HepG2 (cell line): ENCODE results near the gene UTP25. TPM values are rescaled to one million over a fixed set of nuclear protein-coding genes. Genes with fewer than 3 reads are reported as not detected.
A peak's percentile ranks its signal among the peaks of the same experiment; 100 is the strongest.

Experiments
- ATAD3A ChIP-seq: sonication (generic); formaldehyde crosslinking; IDR thresholded peaks from 2 replicates; pipeline ENCODE4 v1.4.0; 2020; ENCODE audit warnings: missing genetic modification reagents
- CEBPB ChIP-seq: IDR thresholded peaks from 2 replicates; pipeline ENCODE4 v1.6.1; 2011; ENCODE audit warnings: low read depth, low read length, improper control_type of control experiment, borderline replicate concordance
- FOXJ3 ChIP-seq: sonication (generic); formaldehyde crosslinking; IDR thresholded peaks from 2 replicates; pipeline ENCODE4 v1.4.0; 2020; ENCODE audit warnings: missing genetic modification reagents, mild to moderate bottlenecking, borderline replicate concordance
- KDM5A ChIP-seq: fragments of 200-600 bp; sonication (generic); IDR thresholded peaks from 2 replicates; pipeline ENCODE4 v1.7.0; 2018; ENCODE audit warnings: antibody characterized with exemption, mild to moderate bottlenecking, low read length, borderline replicate concordance
- MAFK ChIP-seq, 2 experiments: IDR thresholded peaks in 1 of 2; conservative IDR thresholded peaks in 1 of 2; 2 replicates each; pipeline ENCODE4 v1.6.1; 2011; ENCODE audit warnings: improper control_type of control experiment in 2 of 2, low read length in 2 of 2
- NPAS2 ChIP-seq: sonication (generic); formaldehyde crosslinking; IDR thresholded peaks from 2 replicates; pipeline ENCODE4 v1.8.0; 2022; ENCODE audit warnings: mild to moderate bottlenecking, missing genetic modification reagents, borderline replicate concordance
- ZFAT ChIP-seq: sonication (generic); formaldehyde crosslinking; conservative IDR thresholded peaks from 2 replicates; pipeline ENCODE4 v1.8.1; 2023; ENCODE audit warnings: missing genetic modification reagents, inconsistent platforms
- ZFP90 ChIP-seq: sonication (generic); formaldehyde crosslinking; IDR thresholded peaks from 2 replicates; pipeline ENCODE4 v1.8.0; 2022; ENCODE audit warnings: missing genetic modification reagents, mild to moderate bottlenecking, inconsistent platforms, borderline replicate concordance
- ZMYM4 ChIP-seq: sonication (generic); formaldehyde crosslinking; IDR thresholded peaks from 2 replicates; pipeline ENCODE4 v1.8.1; 2023; ENCODE audit warnings: mild to moderate bottlenecking, missing genetic modification reagents
- ZNF12 ChIP-seq: sonication (generic); formaldehyde crosslinking; IDR thresholded peaks from 2 replicates; pipeline ENCODE4 v1.5.0; 2020; ENCODE audit warnings: missing genetic modification reagents
- ZNF230 ChIP-seq: sonication (generic); formaldehyde crosslinking; IDR thresholded peaks from 2 replicates; pipeline ENCODE4 v1.4.0; 2020; ENCODE audit warnings: mild to moderate bottlenecking, missing genetic modification reagents
- ZNF326 ChIP-seq: sonication (generic); formaldehyde crosslinking; IDR thresholded peaks from 2 replicates; pipeline ENCODE4 v1.4.0; 2020; ENCODE audit warnings: missing genetic modification reagents, borderline replicate concordance
- ZNF558 ChIP-seq: sonication (generic); formaldehyde crosslinking; IDR thresholded peaks from 2 replicates; pipeline ENCODE4 v1.9.0; 2022; ENCODE audit warnings: mild to moderate bottlenecking, missing genetic modification reagents, borderline replicate concordance
- polyA plus RNA-seq, 8 experiments: library from polyadenylated mRNA; depleted of rRNA in 3 of 8; stranded (reverse) in 7 of 8; unstranded in 1 of 8; fragments of >200 nt; fragmentation: Illumina TruSeq in 4 of 8; extraction: Trizol in 4 of 8; gene quantifications; 2 replicates each; pipeline versions ENCODE4 v1.2.1 to v1.2.3, GENCODE V29; 2011 to 2016; ENCODE audit warnings: low read depth in 4 of 8, missing spikeins in 1 of 8, mixed read lengths in 1 of 8; ENCODE audit not compliant: insufficient read depth in 1 of 8
- total RNA-seq, 5 experiments: library from RNA; depleted of rRNA; stranded (reverse); fragments of >200 nt; fragmentation: Illumina TruSeq; extraction: Trizol; gene quantifications; 2 replicates each; pipeline ENCODE4 v1.2.3, GENCODE V29; 2016; ENCODE audit warnings: low read depth in 1 of 5
- TF ChIP-seq, protein P1 (sequence below): sonication (generic); formaldehyde crosslinking; IDR thresholded peaks from 2 replicates; pipeline ENCODE4 v1.5.0; 2020; ENCODE audit warnings: missing genetic modification reagents, mild to moderate bottlenecking, borderline replicate concordance
- TF ChIP-seq, protein P2 (sequence below): sonication (generic); formaldehyde crosslinking; IDR thresholded peaks from 2 replicates; pipeline ENCODE4 v1.8.1; 2023; ENCODE audit warnings: mild to moderate bottlenecking, inconsistent platforms, moderate library complexity, missing genetic modification reagents, borderline replicate concordance
- TF ChIP-seq, protein P3 (sequence below): sonication (generic); formaldehyde crosslinking; IDR thresholded peaks from 2 replicates; pipeline ENCODE4 v1.4.0; 2020; ENCODE audit warnings: missing genetic modification reagents
- TF ChIP-seq, protein P4 (sequence below): fragments of 450-650 bp; IDR thresholded peaks from 2 replicates; pipeline ENCODE4 v1.6.1; 2017
- TF ChIP-seq, protein P5 (sequence below): sonication (generic); formaldehyde crosslinking; IDR thresholded peaks from 2 replicates; pipeline ENCODE4 v1.8.1; 2023; ENCODE audit warnings: mild to moderate bottlenecking, moderate library complexity, missing genetic modification reagents

Gene UTP25
- total and polyA plus RNA-seq, 2 of the 13 experiments (the other 11 are each of a cell fraction or from before 2014, with no cell fraction given): 4.8 to 5.7 TPM

DNA sequence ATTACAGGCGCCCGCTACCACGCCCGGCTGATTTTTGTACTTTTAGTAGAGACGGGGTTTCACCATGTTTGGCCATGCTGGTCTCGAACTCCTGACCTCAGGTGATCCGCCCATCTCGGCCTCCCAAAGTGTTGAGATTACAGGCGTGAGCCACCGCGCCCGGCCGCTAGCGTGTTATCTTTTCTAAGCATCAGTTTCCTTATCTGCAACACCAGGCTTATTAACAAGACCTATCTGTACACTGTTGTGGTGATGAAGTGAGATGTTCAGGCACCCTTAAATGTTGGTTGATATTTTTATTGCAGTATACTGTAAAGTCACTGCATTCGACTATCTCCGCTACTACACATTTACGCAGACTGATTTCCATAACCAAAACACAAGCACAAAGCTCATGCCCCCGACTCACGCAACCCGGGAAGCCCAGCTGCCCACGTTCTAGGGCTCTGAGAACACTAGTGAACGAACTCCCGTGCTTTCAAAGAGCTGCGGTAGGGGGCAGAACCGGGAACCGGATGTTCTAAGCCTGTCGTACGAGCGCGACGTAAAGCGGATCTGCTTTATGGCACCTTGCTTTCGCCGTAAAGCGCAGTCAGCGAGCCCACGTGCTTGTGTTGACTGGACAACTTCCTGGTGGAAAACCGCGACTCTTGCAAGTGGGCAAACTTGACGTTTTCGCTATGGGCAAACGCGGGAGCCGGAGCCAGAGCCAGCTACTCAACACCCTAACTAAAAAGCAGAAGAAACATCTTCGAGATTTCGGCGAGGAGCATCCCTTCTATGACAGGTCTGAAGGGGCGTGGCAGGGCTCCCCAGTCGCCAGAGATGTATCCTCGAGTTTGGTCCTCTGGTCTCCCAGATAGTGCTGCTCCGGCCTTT, at the start of gene UTP25 (continued):
- TF ChIP-seq, protein P1, sequence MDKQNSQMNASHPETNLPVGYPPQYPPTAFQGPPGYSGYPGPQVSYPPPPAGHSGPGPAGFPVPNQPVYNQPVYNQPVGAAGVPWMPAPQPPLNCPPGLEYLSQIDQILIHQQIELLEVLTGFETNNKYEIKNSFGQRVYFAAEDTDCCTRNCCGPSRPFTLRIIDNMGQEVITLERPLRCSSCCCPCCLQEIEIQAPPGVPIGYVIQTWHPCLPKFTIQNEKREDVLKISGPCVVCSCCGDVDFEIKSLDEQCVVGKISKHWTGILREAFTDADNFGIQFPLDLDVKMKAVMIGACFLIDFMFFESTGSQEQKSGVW (CRISPR knock-in tag): no peak
- TF ChIP-seq KDM5A: peak; percentile 85
- no peak for TF ChIP-seq ZNF558
- no peak for TF ChIP-seq NPAS2 (CRISPR knock-in tag)
- TF ChIP-seq, protein P2, sequence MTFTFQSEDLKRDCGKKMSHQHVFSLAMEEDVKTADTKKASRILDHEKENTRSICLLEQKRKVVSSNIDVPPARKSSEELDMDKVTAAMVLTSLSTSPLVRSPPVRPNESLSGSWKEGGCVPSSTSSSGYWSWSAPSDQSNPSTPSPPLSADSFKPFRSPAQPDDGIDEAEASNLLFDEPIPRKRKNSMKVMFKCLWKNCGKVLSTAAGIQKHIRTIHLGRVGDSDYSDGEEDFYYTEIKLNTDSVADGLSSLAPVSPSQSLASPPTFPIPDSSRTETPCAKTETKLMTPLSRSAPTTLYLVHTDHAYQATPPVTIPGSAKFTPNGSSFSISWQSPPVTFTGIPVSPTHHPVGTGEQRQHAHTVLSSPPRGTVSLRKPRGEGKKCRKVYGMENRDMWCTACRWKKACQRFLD (CRISPR knock-in tag): peak; percentile 74
- TF ChIP-seq, protein P3, sequence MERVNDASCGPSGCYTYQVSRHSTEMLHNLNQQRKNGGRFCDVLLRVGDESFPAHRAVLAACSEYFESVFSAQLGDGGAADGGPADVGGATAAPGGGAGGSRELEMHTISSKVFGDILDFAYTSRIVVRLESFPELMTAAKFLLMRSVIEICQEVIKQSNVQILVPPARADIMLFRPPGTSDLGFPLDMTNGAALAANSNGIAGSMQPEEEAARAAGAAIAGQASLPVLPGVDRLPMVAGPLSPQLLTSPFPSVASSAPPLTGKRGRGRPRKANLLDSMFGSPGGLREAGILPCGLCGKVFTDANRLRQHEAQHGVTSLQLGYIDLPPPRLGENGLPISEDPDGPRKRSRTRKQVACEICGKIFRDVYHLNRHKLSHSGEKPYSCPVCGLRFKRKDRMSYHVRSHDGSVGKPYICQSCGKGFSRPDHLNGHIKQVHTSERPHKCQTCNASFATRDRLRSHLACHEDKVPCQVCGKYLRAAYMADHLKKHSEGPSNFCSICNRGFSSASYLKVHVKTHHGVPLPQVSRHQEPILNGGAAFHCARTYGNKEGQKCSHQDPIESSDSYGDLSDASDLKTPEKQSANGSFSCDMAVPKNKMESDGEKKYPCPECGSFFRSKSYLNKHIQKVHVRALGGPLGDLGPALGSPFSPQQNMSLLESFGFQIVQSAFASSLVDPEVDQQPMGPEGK (CRISPR knock-in tag): no peak
- TF ChIP-seq ZNF326 (CRISPR knock-in tag): no peak
- no peak for TF ChIP-seq ATAD3A (CRISPR knock-in tag)
- no peak for TF ChIP-seq FOXJ3 (CRISPR knock-in tag)
- TF ChIP-seq, protein P4, sequence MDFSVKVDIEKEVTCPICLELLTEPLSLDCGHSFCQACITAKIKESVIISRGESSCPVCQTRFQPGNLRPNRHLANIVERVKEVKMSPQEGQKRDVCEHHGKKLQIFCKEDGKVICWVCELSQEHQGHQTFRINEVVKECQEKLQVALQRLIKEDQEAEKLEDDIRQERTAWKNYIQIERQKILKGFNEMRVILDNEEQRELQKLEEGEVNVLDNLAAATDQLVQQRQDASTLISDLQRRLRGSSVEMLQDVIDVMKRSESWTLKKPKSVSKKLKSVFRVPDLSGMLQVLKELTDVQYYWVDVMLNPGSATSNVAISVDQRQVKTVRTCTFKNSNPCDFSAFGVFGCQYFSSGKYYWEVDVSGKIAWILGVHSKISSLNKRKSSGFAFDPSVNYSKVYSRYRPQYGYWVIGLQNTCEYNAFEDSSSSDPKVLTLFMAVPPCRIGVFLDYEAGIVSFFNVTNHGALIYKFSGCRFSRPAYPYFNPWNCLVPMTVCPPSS: no peak
- TF ChIP-seq ZNF230: no peak
- no peak for TF ChIP-seq ZFP90 (CRISPR knock-in tag)
- 0 out of 4 replicates have a peak, but pooled peaks of 1 of the 2 experiments have one; percentile 12 for TF ChIP-seq MAFK (conservative IDR thresholded peaks at IDR 0.05 in 1 of 2, IDR thresholded peaks at IDR 0.05 in 1 of 2; ENCODE audit: low read length in 2 of 2)
- TF ChIP-seq ZFAT: no peak
- TF ChIP-seq, protein P5, sequence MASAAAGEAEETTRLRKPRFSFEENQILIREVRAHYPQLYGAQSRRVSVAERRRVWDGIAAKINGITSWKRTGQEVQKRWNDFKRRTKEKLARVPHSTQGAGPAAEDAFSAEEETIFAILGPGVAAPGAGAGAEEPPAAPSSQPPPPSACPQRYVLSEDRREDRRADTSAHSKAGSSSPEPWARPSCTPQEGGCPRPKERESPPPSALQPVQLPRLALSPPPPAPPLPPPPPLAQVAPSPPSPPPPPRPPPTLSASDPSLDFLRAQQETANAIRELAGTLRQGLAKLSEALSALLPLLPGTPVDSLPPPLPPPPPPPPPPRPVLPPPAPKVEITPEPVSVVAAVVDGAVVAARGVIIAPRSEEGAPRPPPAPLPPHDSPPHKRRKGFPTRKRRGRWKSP (CRISPR knock-in tag): peak; percentile 86
- peak; percentile 98 for TF ChIP-seq ZMYM4 (CRISPR knock-in tag)
- no peak for TF ChIP-seq CEBPB
- TF ChIP-seq ZNF12 (CRISPR knock-in tag): 0 out of 2 replicates have a peak, but pooled peaks have one; percentile 9
